SU-DHL-6 (cell line): Measurements from ENCODE around the gene GLI3.

Source experiments
- CTCF ChIP-seq: fragments of 200-600 bp; sonication (generic); IDR thresholded peaks from one replicate; pipeline ENCODE4 v1.5.1; 2017; ENCODE audit warnings: antibody characterized with exemption, mild to moderate bottlenecking, low read length, moderate library complexity; ENCODE audit not compliant: insufficient read depth, poor library complexity, severe bottlenecking
- EZH2phosphoT487 ChIP-seq: fragments of 200-600 bp; sonication (generic), shearing (Covaris generic); conservative IDR thresholded peaks from 2 replicates; pipeline ENCODE4 v1.6.1; 2018; ENCODE audit warnings: mild to moderate bottlenecking, antibody characterized with exemption, low read length, moderate library complexity, mixed read lengths

- TF ChIP-seq CTCF (no peak), EZH2phosphoT487 (no peak)
These were observed 109.8 kb downstream of the GLI3 start for GRCh38 chr7:42127232-42127622.
